GM19467 (cell line): ENCODE measurements around the gene CTRL.

ENCODE experiments used
- ATAC-seq: cut with Tn5 transposase; IDR thresholded peaks from one replicate; pipeline ENCODE4 v1.9.1; 2021; ENCODE audit warnings: mild to moderate bottlenecking, moderate library complexity; ENCODE audit not compliant: unreplicated experiment

Gene CTRL

GRCh38 chr16:67897231-67897630 lies 34.4 kb downstream of the CTRL start:
- no peak for ATAC-seq

- ATAC-seq: no peak
Observed at GRCh38 chr16:67893743-67894399, 37.8 kb downstream of the CTRL start.

GRCh38 chr16:67892899-67893742 lies 38.5 kb downstream of the CTRL start, which contains the start of gene PSKH1:
PSKH1 (plus strand) TSS chr16:67893254; CDS start chr16:67908750, 15,496 bp downstream.
- peak; percentile 83 for ATAC-seq

GRCh38 chr16:67892375-67892774 lies 39.3 kb downstream of the CTRL start:
- no peak for ATAC-seq

GRCh38 chr16:67888331-67888730 lies 43.3 kb downstream of the CTRL start:
- ATAC-seq: no peak

GRCh38 chr16:67886387-67886786 lies 45.3 kb downstream of the CTRL start:
- ATAC-seq: no peak

- ATAC-seq: no peak
Observed at GRCh38 chr16:67885976-67886375, 45.7 kb downstream of the CTRL start.

GRCh38 chr16:67885545-67885944 lies 46.1 kb downstream of the CTRL start:
- ATAC-seq: no peak

GRCh38 chr16:67884684-67885083 lies 47.0 kb downstream of the CTRL start, which contains the start of gene NRN1L:
NRN1L (plus strand) TSS chr16:67884885; CDS start chr16:67884904, 19 bp downstream.
- no peak for ATAC-seq

- no peak for ATAC-seq
Observed at GRCh38 chr16:67883872-67884261, 47.8 kb downstream of the CTRL start.

- ATAC-seq: no peak
Observed at GRCh38 chr16:67883146-67883871, 48.4 kb downstream of the CTRL start.

- ATAC-seq: no peak
Observed at GRCh38 chr16:67882374-67883145, 49.1 kb downstream of the CTRL start.

GRCh38 chr16:67881621-67882161 lies 50.0 kb downstream of the CTRL start:
- ATAC-seq: no peak

GRCh38 chr16:67880584-67880983 lies 51.1 kb downstream of the CTRL start:
- ATAC-seq: no peak

GRCh38 chr16:67879936-67880335 lies 51.7 kb downstream of the CTRL start:
- ATAC-seq: no peak
